CD4-positive, alpha-beta T cell treated with Interleukin-12 subunit alpha and Interleukin-12 subunit beta, for 1 hour (primary cell): ENCODE data around the gene CHD5.
"Not testable (repeated sequence)": the region's sequence is repeated elsewhere in the genome, so short reads cannot be mapped to it uniquely, and the experiment has no call there.

Experiments
- DNase-seq: peaks from one replicate; pipeline ENCODE4 v3.0.0-alpha.2; 2020

CHD5 gene

GRCh38 chr1:6080469-6080868 lies 99.7 kb downstream of the CHD5 start:
- DNase-seq, result no peak

GRCh38 chr1:6077919-6078318 lies 102.2 kb downstream of the CHD5 start:
- no peak for DNase-seq

GRCh38 chr1:6077506-6077905 lies 102.6 kb downstream of the CHD5 start:
- no peak for DNase-seq

GRCh38 chr1:6077061-6077460 lies 103.1 kb downstream of the CHD5 start:
- DNase-seq, result not testable (repeated sequence)

- no peak for DNase-seq
Measured at GRCh38 chr1:6075748-6076147, 104.4 kb downstream of the CHD5 start.

GRCh38 chr1:6074192-6074901 lies 105.8 kb downstream of the CHD5 start:
- no peak for DNase-seq

- DNase-seq, result no peak
Measured at GRCh38 chr1:6073480-6074053, 106.6 kb downstream of the CHD5 start.

- no peak for DNase-seq
Measured at GRCh38 chr1:6072774-6073479, 107.2 kb downstream of the CHD5 start.

- no peak for DNase-seq
Measured at GRCh38 chr1:6071219-6071618, 108.9 kb downstream of the CHD5 start.

GRCh38 chr1:6070450-6070974 lies 109.6 kb downstream of the CHD5 start:
- DNase-seq, result no peak

- no peak for DNase-seq
Measured at GRCh38 chr1:6069573-6069972, 110.5 kb downstream of the CHD5 start.

- DNase-seq, result no peak
Measured at GRCh38 chr1:6068932-6069331, 111.2 kb downstream of the CHD5 start.

- DNase-seq, result no peak
Measured at GRCh38 chr1:6068073-6068472, 112.0 kb downstream of the CHD5 start.

GRCh38 chr1:6066680-6067079 lies 113.4 kb downstream of the CHD5 start:
- DNase-seq, result no peak

- no peak for DNase-seq
Measured at GRCh38 chr1:6065093-6065858, 114.8 kb downstream of the CHD5 start.

GRCh38 chr1:6063532-6064053 lies 116.5 kb downstream of the CHD5 start:
- DNase-seq, result not testable (repeated sequence)

GRCh38 chr1:6062670-6063069 lies 117.5 kb downstream of the CHD5 start:
- no peak for DNase-seq

GRCh38 chr1:6059866-6060265 lies 120.3 kb downstream of the CHD5 start:
- no peak for DNase-seq

- no peak for DNase-seq
Measured at GRCh38 chr1:6057170-6057845, 122.8 kb downstream of the CHD5 start.

- no peak for DNase-seq
Measured at GRCh38 chr1:6056572-6056948, 123.6 kb downstream of the CHD5 start.

GRCh38 chr1:6054596-6054995 lies 125.5 kb downstream of the CHD5 start:
- DNase-seq, result no peak

- no peak for DNase-seq
Measured at GRCh38 chr1:6053206-6053546, 126.9 kb downstream of the CHD5 start.
